HG02678 (cell line): ENCODE data around the gene DPH6.

Experiments used
- ATAC-seq: cut with Tn5 transposase; IDR thresholded peaks from one replicate; pipeline ENCODE4 v1.9.1; 2021; ENCODE audit warnings: mild to moderate bottlenecking, moderate library complexity; ENCODE audit not compliant: unreplicated experiment

The DPH6 gene

GRCh38 chr15:35545316-35545823 is 595 bp downstream of the DPH6 start:
- peak; percentile 21 for ATAC-seq

- no peak for ATAC-seq
Observed at GRCh38 chr15:35540885-35541284, 5.1 kb downstream of the DPH6 start.

- no peak for ATAC-seq
Observed at GRCh38 chr15:35540021-35540420, 5.9 kb downstream of the DPH6 start.

GRCh38 chr15:35535365-35535916 is 10.5 kb downstream of the DPH6 start:
- ATAC-seq, result no peak

GRCh38 chr15:35533130-35534110 is 12.5 kb downstream of the DPH6 start:
- ATAC-seq, result no peak

DNA sequence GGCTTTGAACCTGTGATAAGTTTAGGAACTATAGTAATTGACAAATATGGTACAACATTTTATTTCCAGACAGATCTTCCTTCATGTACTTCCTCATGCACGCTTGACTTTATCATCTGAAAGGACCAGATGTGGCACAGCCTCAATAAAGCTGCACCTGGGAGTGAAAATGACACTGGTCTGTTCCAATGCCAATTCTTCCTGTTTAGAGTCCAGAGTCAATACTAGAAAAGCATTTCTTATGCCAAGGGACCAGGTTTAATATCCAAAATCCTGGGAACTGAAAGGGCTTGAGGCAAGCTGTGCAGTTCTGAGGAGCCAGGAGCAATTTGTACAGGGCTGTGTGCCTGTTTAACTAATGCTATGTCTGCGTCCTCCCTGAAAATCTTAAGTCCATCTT is 15.3 kb downstream of the DPH6 start:
- no peak for ATAC-seq

DNA sequence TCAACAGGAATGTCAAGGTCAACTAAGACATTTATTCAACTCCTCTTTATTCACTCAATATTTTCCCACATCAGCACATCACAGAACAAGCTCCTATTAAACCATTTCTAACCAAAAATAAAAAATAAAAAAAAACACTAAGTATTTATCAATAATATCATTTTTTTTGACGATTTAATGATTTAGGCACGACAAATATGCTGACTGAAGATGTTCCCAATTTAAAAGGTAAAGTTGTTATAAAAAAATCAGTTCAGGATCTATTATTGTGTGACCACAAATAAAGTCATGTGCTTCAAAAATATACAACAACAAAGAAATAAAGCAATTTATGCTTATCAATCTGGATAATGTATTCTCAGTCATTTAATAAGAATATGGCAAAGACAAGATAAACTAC is 16.2 kb downstream of the DPH6 start:
- ATAC-seq, result no peak

DNA sequence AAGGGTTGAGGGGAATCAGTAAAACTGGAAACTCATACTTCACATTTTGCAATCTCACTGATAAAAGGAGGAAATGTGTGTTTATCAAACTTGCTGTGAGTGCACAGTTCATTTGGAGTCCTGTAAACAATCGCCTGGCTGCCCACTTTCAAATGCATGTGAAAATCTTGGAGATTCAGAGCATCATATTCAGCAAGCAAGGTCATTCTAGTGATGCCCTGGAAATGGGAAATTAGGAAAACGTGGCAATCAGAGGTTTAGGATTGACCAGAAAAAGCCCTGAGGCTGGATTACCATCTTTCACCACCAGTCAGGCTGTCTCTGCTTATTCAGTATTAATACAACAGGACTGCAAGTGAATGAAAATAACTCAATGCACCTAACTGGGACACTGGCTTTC is 23.9 kb downstream of the DPH6 start:
- ATAC-seq, result no peak

DNA sequence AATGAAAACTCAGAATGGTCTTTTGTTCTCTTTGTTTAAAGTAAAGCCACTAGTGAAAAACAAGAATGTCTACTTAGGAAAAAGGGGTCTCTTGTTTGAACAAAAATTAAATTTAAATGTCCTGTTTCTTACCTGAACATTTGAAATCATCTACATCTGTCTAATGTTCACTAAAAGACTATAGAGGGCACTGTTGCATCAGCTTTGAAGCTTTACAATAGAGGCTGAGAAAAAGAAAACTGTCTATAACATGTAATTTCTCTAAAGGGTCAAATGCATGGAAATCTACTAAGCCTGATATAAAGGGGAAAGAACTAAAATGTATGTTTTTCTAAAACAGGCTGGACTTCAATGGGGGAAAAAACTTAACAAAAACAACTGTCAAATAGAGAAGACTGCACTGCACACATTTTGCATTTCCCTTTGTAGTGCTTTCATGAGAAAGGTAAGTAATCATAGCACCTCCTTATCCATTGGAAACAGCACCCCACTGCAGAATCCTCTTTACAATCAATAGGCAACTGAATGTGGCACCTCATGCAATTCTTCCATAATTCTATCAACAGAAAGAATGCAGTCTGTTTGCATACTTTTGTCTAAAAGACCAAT is 26.3 kb downstream of the DPH6 start:
- ATAC-seq, result peak; percentile 74

- ATAC-seq, result no peak
Observed at GRCh38 chr15:35519052-35519451, 26.9 kb downstream of the DPH6 start.

DNA sequence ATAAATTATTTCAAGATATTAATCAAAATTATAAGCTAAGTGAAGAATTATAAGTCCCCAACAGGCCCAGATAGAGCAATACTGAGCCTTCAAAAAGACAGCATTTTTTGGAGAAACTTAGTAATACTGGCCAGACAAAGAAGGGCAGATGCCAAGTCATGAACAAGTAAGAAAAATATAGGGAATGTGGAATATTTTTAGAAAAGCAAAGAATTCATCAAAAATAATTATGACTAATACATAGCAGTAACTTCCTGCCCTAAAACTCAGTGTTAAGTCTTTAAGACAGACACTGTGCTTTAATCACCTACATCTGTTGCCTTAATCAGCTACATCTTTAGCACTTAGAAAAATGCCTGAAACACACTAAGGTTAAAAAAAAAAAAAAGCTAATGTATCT is 31.2 kb downstream of the DPH6 start:
- no peak for ATAC-seq

DNA sequence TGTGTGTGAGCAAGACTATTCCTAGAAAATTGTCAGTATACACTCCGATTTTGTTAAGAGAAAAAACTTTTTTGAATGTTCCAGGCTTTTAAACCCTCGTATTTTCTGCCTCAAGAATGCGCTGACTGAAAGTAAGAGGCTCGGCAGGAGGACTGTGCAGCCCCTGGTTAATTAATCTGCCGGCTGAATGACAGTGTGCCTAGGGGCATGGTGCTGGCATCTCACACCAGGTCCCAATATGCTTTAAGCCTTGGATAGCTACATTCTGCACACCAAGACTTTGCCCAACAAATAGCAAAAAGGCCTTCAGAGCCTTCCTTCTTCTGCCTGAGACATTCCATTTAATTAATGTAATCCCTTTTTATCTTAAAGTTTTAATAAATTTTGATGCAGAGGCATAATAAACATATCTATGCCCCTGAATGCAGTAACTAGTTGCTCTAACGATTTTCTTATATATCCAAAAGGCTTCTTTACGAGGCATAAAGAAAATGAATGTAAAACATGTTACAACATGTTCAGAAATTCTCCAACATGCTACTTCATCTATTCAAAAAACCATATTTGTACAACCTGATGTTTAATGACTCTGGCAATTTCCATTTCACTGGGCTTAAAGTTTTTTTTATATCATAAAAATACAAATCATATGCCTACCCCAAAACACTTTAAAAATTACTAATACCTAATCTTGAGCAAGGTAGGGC is 37.9 kb downstream of the DPH6 start:
- ATAC-seq, result no peak

DNA sequence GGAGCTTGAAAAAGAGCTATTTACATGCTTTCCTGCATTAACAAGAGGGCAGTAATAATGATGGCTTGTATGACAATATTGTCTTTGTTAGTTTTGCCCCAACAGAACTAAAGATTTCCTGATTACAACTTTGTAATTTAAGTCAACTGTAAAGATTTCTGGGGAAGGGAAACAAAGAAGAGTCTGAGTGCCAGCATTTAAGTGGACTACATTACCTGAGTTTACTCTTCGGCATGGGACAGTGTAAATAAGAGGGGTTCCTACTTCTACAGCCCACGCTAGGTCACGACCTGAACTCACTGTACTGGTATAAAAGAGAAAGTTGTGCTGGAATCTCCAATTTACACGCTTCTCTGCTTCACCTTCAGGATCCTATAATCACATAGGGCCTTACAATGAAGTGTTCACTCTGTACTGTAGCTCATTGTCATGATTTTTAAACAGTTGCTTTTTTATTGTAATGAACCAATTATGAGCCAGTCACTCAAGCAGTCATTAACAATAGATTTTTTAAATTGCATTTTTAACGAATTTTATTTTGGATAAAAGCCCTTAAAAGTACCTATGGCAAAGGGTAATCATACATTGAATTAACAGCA is 39.6 kb downstream of the DPH6 start:
- ATAC-seq, result no peak

DNA sequence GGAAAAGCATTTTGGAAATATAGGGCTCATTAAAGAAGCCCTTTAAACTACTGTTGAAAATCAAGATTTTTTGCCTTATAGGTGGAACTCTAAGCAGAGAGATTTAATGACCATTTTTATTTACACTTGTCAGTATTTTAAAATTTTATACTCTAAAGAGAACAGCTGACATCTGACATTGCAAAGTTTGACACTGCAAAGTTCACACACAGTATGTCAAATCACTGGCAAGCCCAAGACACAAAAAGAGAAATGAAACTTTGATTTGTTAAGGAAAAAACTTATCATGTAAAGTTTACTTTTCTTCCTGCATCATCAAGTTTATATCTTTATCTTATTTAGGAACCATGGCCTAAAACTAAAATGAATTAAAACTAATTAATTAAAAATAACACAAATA is 40.2 kb downstream of the DPH6 start:
- no peak for ATAC-seq

GRCh38 chr15:35505141-35505540 is 40.8 kb downstream of the DPH6 start:
- ATAC-seq, result no peak

GRCh38 chr15:35499723-35500122 is 46.2 kb downstream of the DPH6 start:
- ATAC-seq, result no peak

- ATAC-seq, result peak; percentile 100
Observed at GRCh38 chr15:35496585-35496984, 49.4 kb downstream of the DPH6 start.

DNA sequence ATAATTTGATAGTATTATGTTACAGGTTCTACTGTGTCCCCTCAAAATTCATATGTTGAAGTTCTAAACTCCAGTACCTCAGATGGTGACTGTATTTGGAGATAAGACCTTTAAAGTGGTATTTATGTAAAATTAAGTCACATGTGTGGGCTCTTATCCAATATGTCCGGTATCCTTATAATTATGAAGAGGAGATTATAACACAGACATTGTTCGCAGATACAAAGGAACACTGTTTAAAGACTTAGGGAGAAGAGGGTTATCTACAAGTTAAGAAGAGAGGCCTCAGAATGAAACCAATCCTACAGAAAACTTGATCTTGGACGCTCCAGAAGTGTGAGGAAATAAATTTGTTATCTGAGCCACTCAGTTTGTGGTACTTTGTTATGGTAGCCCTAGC is 50.9 kb downstream of the DPH6 start:
- no peak for ATAC-seq

GRCh38 chr15:35491999-35492398 is 54.0 kb downstream of the DPH6 start:
- ATAC-seq, result no peak

- ATAC-seq, result no peak
Observed at GRCh38 chr15:35491173-35491572, 54.8 kb downstream of the DPH6 start.

GRCh38 chr15:35490511-35490910 is 55.5 kb downstream of the DPH6 start:
- no peak for ATAC-seq
